ENCODE measurements around the gene ENOSF1. TPM values are rescaled to one million over a fixed set of nuclear protein-coding genes. Genes with fewer than 3 reads are reported as not detected.

Gene ENOSF1
- total and polyA plus RNA-seq, 2 of the 13 experiments (the other 11 are each of a cell fraction or from before 2014, with no cell fraction given): 37.6 to 40.1 TPM

DNA sequence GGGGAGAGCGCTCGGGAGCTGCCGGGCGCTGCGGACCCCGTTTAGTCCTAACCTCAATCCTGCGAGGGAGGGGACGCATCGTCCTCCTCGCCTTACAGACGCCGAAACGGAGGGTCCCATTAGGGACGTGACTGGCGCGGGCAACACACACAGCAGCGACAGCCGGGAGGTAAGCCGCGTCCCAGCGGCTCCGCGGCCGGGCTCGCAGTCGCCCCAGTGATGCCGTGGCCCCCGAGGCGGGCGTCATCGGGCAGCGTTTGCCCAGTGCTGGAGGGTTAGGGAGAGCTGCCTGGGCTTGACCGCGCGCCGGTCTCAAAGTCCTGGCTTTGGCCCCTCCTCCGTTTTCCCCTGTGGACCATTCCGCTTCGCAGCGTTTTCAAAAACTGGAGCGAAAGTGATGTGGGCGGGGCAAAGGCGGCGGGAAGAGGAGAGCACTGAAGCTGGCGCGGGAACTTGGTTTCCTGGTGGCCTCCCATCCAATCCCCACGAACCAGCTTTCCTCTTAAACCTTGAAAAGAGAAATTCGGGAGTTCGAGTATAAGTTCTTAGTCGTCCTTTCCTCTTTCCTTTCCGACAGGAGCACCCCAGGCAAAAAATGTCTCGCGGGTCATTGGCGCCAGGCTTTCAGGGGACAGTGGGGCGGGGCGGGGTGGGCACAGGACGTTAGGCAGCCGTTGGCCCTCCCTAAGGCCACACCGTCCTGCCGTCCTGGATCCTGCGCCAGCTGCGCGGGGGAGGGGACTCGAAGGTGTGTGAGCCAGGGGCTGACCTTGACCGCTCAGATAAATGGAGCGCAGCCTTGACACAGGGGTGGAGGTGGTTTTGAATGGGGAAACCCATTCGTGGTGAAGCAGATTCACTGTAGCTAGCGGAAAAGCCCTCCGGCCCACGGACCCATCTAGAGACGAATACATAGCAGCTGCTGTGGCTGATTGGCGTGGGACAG lies 54.2 kb downstream of the ENOSF1 start (continued):
- TF ChIP-seq SNAPC2 (CRISPR knock-in tag; IDR thresholded peaks at IDR 0.05): no peak
- TF ChIP-seq JDP2 (CRISPR knock-in tag; IDR thresholded peaks at IDR 0.05; ENCODE audit: borderline replicate concordance): no peak; the same call in 1 of the 2 replicates
- TF ChIP-seq, protein P1, sequence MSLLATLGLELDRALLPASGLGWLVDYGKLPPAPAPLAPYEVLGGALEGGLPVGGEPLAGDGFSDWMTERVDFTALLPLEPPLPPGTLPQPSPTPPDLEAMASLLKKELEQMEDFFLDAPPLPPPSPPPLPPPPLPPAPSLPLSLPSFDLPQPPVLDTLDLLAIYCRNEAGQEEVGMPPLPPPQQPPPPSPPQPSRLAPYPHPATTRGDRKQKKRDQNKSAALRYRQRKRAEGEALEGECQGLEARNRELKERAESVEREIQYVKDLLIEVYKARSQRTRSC (CRISPR knock-in tag; IDR thresholded peaks at IDR 0.05; ENCODE audit: low read depth): no peak
- TF ChIP-seq ATF7 (IDR thresholded peaks at IDR 0.05): no peak
- TF ChIP-seq ATF7 (CRISPR knock-in tag; IDR thresholded peaks at IDR 0.05): no peak
- TF ChIP-seq ZC3H4 (CRISPR knock-in tag; IDR thresholded peaks at IDR 0.05; ENCODE audit: borderline replicate concordance): 0 out of 2 replicates have a peak, but pooled peaks have one; percentile 21
- TF ChIP-seq CEBPG (CRISPR knock-in tag; IDR thresholded peaks at IDR 0.05): 0 out of 2 replicates have a peak, but pooled peaks have one; percentile 4
- TF ChIP-seq FOSL2 (CRISPR knock-in tag; IDR thresholded peaks at IDR 0.05): peak; percentile 51
- no peak; the same call in none of the 2 replicates for TF ChIP-seq PHF20 (CRISPR knock-in tag; IDR thresholded peaks at IDR 0.05)
- no peak for TF ChIP-seq ZNF343 (CRISPR knock-in tag; IDR thresholded peaks at IDR 0.05)
- TF ChIP-seq ZNF790 (CRISPR knock-in tag; IDR thresholded peaks at IDR 0.05; ENCODE audit: borderline replicate concordance): no peak
- TF ChIP-seq, protein P2, sequence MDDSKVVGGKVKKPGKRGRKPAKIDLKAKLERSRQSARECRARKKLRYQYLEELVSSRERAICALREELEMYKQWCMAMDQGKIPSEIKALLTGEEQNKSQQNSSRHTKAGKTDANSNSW (CRISPR knock-in tag; IDR thresholded peaks at IDR 0.05; ENCODE audit: borderline replicate concordance): no peak
- TF ChIP-seq, protein P3, sequence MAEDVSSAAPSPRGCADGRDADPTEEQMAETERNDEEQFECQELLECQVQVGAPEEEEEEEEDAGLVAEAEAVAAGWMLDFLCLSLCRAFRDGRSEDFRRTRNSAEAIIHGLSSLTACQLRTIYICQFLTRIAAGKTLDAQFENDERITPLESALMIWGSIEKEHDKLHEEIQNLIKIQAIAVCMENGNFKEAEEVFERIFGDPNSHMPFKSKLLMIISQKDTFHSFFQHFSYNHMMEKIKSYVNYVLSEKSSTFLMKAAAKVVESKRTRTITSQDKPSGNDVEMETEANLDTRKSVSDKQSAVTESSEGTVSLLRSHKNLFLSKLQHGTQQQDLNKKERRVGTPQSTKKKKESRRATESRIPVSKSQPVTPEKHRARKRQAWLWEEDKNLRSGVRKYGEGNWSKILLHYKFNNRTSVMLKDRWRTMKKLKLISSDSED (CRISPR knock-in tag; IDR thresholded peaks at IDR 0.05): 0 out of 2 replicates have a peak, but pooled peaks have one; percentile 50
- no peak for TF ChIP-seq ZNF556 (CRISPR knock-in tag; IDR thresholded peaks at IDR 0.05; ENCODE audit: borderline replicate concordance)
- no peak for TF ChIP-seq ZSCAN21 (CRISPR knock-in tag; IDR thresholded peaks at IDR 0.05; ENCODE audit: borderline replicate concordance)
- peak; percentile 64; the same call in 1 of the 2 replicates for TF ChIP-seq ZFP82 (CRISPR knock-in tag; IDR thresholded peaks at IDR 0.05; ENCODE audit: borderline replicate concordance)
- TF ChIP-seq, protein P4, sequence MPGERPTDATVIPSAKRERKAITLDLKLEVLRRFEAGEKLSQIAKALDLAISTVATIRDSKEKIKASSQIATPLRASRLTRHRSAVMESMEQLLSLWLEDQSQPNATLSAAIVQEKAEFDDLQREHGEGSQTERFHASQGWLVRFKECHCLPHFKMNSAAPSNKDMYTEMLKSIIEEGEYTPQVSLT (CRISPR knock-in tag; IDR thresholded peaks at IDR 0.05; ENCODE audit: borderline replicate concordance, low read depth): no peak
- no peak for TF ChIP-seq U2AF1 (optimal IDR thresholded peaks at IDR 0.05; ENCODE audit: low read depth, low read length)
- no peak for TF ChIP-seq MAZ (IDR thresholded peaks at IDR 0.05; ENCODE audit: borderline replicate concordance, low read depth, low read length)
- peak; percentile 8; the same call in 1 of the 2 replicates for TF ChIP-seq MAZ (CRISPR knock-in tag; IDR thresholded peaks at IDR 0.05; ENCODE audit: low read depth)
- TF ChIP-seq CC2D1A (CRISPR knock-in tag; IDR thresholded peaks at IDR 0.05): no peak
- TF ChIP-seq NCOA5 (CRISPR knock-in tag; IDR thresholded peaks at IDR 0.05): 0 out of 2 replicates have a peak, but pooled peaks have one; percentile 51
- TF ChIP-seq, protein P5, sequence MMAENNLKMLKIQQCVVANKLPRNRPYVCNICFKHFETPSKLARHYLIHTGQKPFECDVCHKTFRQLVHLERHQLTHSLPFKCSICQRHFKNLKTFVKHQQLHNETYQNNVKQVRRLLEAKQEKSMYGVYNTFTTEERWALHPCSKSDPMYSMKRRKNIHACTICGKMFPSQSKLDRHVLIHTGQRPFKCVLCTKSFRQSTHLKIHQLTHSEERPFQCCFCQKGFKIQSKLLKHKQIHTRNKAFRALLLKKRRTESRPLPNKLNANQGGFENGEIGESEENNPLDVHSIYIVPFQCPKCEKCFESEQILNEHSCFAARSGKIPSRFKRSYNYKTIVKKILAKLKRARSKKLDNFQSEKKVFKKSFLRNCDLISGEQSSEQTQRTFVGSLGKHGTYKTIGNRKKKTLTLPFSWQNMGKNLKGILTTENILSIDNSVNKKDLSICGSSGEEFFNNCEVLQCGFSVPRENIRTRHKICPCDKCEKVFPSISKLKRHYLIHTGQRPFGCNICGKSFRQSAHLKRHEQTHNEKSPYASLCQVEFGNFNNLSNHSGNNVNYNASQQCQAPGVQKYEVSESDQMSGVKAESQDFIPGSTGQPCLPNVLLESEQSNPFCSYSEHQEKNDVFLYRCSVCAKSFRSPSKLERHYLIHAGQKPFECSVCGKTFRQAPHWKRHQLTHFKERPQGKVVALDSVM (CRISPR knock-in tag; IDR thresholded peaks at IDR 0.05): no peak; the same call in 1 of the 2 replicates
- no peak for TF ChIP-seq KAT2B (IDR thresholded peaks at IDR 0.05; ENCODE audit: borderline replicate concordance, low read depth, low read length)

Data from HepG2 (cell line).